ENCODE results near the gene GAS2L1. TPM values are rescaled to one million over a fixed set of nuclear protein-coding genes. Genes with fewer than 3 reads are reported as not detected.

The GAS2L1 gene
- polyA plus RNA-seq, 1 donor from 2014 or later = 0.77 TPM

- H3K4me3 ChIP-seq (ENCODE audit: low read length) = no peak overlapping the region
- H3F3A ChIP-seq (ENCODE audit: insufficient read depth, low read length, poor library complexity, severe bottlenecking) = no peaks in the 10 kb centered on the region
- H3K9me3 ChIP-seq (ENCODE audit: low read length) = no peaks in the 10 kb centered on the region
- H4K20me1 ChIP-seq (ENCODE audit: insufficient read depth) = no peaks in the 10 kb centered on the region
- H3K27me3 ChIP-seq (ENCODE audit: insufficient read depth, low read depth, low read length) = no peaks in the 10 kb centered on the region
- no peak overlapping the region for H3K4me2 ChIP-seq (ENCODE audit: low read length)
- H2AFZ ChIP-seq (ENCODE audit: low read depth, low read length) = no peak overlapping the region
- H3K27ac ChIP-seq (ENCODE audit: low read length) = no peak overlapping the region
- H3K79me2 ChIP-seq (replicated peaks; ENCODE audit: insufficient read depth, low read length) = no peaks in the 10 kb centered on the region
- no peaks in the 10 kb centered on the region for H3K36me3 ChIP-seq (ENCODE audit: insufficient read depth, low read length)
- no peak overlapping the region for H3K9ac ChIP-seq (ENCODE audit: low read length)
- no peak for TF ChIP-seq POLR2AphosphoS5 (IDR thresholded peaks at IDR 0.05)
- no peak for TF ChIP-seq EP300 (conservative IDR thresholded peaks at IDR 0.05; ENCODE audit: poor library complexity, severe bottlenecking)
- TF ChIP-seq TAF1 (IDR thresholded peaks at IDR 0.05; ENCODE audit: low read depth) = no peak
- TF ChIP-seq CTCF (IDR thresholded peaks at IDR 0.05; ENCODE audit: poor library complexity, severe bottlenecking) = no peak
- TF ChIP-seq SMC3 (conservative IDR thresholded peaks at IDR 0.05; ENCODE audit: poor library complexity) = no peak
- no peak for TF ChIP-seq RAD21 (conservative IDR thresholded peaks at IDR 0.05)
- H3K9me2 ChIP-seq (ENCODE audit: insufficient read depth, low read length) = no peaks in the 10 kb centered on the region
Measured at GRCh38 chr22:29326481-29326880, 20.0 kb downstream of the GAS2L1 start.

- Histone ChIP-seq H3K27me3 (ENCODE audit: insufficient read depth, low read depth, low read length) (no peaks in the 10 kb centered on the region), H3K4me2 (ENCODE audit: low read length) (no peak overlapping the region), H3K9me3 (ENCODE audit: low read length) (no peaks in the 10 kb centered on the region), H3K9me2 (ENCODE audit: insufficient read depth, low read length) (no peaks in the 10 kb centered on the region), H3F3A (ENCODE audit: insufficient read depth, low read length, poor library complexity, severe bottlenecking) (no peaks in the 10 kb centered on the region), H4K20me1 (ENCODE audit: insufficient read depth) (no peaks in the 10 kb centered on the region), H3K9ac (ENCODE audit: low read length) (no peak overlapping the region), H3K79me2 (replicated peaks; ENCODE audit: insufficient read depth, low read length) (no peaks in the 10 kb centered on the region), H3K27ac (ENCODE audit: low read length) (no peak overlapping the region), H2AFZ (ENCODE audit: low read depth, low read length) (no peak overlapping the region), H3K4me3 (ENCODE audit: low read length) (no peak overlapping the region), H3K36me3 (ENCODE audit: insufficient read depth, low read length) (no peaks in the 10 kb centered on the region)
- TF ChIP-seq SMC3 (conservative IDR thresholded peaks at IDR 0.05; ENCODE audit: poor library complexity) (no peak), EZH2 (IDR thresholded peaks at IDR 0.05; ENCODE audit: borderline replicate concordance, insufficient read depth, low read length, poor library complexity, severe bottlenecking) (no peak), TAF1 (IDR thresholded peaks at IDR 0.05; ENCODE audit: low read depth) (no peak), POLR2AphosphoS5 (IDR thresholded peaks at IDR 0.05) (no peak), EP300 (conservative IDR thresholded peaks at IDR 0.05; ENCODE audit: poor library complexity, severe bottlenecking) (no peak), REST (IDR thresholded peaks at IDR 0.05; ENCODE audit: borderline replicate concordance) (no peak), MXI1 (conservative IDR thresholded peaks at IDR 0.05; ENCODE audit: poor library complexity, severe bottlenecking) (no peak), RAD21 (conservative IDR thresholded peaks at IDR 0.05) (no peak), CTCF (IDR thresholded peaks at IDR 0.05; ENCODE audit: poor library complexity, severe bottlenecking) (no peak)
Measured at GRCh38 chr22:29327089-29327764, 20.8 kb downstream of the GAS2L1 start.
